ENCODE results near the gene ARHGAP42.

DNA sequence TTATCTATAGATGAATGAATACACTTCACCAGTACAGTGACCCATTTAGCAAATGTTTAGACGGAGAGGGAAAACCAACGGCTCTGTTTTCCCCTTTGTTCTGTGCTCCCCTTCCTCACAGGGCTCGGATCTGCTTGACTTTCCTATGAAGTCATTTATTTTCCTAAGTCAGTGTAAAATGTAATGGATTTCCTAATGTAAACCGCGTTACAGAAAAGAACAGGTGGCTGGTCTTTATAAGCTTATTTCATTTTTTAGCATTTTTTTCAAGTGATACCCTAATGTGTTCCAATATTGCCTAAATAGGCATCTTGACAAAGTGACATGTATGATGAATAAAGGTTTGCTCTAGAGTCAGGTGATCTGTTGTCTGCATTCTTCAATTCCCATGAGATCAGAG lies 235.0 kb downstream of the ARHGAP42 start:
- TF ChIP-seq, protein P1, sequence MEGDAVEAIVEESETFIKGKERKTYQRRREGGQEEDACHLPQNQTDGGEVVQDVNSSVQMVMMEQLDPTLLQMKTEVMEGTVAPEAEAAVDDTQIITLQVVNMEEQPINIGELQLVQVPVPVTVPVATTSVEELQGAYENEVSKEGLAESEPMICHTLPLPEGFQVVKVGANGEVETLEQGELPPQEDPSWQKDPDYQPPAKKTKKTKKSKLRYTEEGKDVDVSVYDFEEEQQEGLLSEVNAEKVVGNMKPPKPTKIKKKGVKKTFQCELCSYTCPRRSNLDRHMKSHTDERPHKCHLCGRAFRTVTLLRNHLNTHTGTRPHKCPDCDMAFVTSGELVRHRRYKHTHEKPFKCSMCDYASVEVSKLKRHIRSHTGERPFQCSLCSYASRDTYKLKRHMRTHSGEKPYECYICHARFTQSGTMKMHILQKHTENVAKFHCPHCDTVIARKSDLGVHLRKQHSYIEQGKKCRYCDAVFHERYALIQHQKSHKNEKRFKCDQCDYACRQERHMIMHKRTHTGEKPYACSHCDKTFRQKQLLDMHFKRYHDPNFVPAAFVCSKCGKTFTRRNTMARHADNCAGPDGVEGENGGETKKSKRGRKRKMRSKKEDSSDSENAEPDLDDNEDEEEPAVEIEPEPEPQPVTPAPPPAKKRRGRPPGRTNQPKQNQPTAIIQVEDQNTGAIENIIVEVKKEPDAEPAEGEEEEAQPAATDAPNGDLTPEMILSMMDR (IDR thresholded peaks at IDR 0.05; ENCODE audit: borderline replicate concordance, extremely low read depth, low read length, poor library complexity, severe bottlenecking): no peak
- no peak for TF ChIP-seq EZH2 (IDR thresholded peaks at IDR 0.05; ENCODE audit: borderline replicate concordance, low read depth, low read length, severe bottlenecking)

Measured in DND-41 (cell line).